ENCODE data around the gene MYOG.

MYOG gene

GRCh38 chr1:203063287-203063686, 22.5 kb downstream of the MYOG start:
- H3K27ac ChIP-seq = no peak overlapping the region
- TF ChIP-seq ZFX (IDR thresholded peaks at IDR 0.05) (no peak), CTCF (conservative IDR thresholded peaks at IDR 0.05) (no peak)

GRCh38 chr1:203060115-203060514, 25.7 kb downstream of the MYOG start:
- TF ChIP-seq ZFX (IDR thresholded peaks at IDR 0.05) (no peak), CTCF (conservative IDR thresholded peaks at IDR 0.05) (no peak)
- H3K27ac ChIP-seq = no peak overlapping the region

GRCh38 chr1:203059485-203059884, 26.3 kb downstream of the MYOG start:
- H3K27ac ChIP-seq = no peak overlapping the region
- TF ChIP-seq ZFX (IDR thresholded peaks at IDR 0.05) = no peak
- no peak for TF ChIP-seq CTCF (conservative IDR thresholded peaks at IDR 0.05)

GRCh38 chr1:203058676-203058935, 27.2 kb downstream of the MYOG start:
- H3K27ac ChIP-seq = no peak overlapping the region
- TF ChIP-seq CTCF (conservative IDR thresholded peaks at IDR 0.05) (no peak), ZFX (IDR thresholded peaks at IDR 0.05) (no peak)

- H3K27ac ChIP-seq = no peak overlapping the region
- no peak for TF ChIP-seq CTCF (conservative IDR thresholded peaks at IDR 0.05)
- TF ChIP-seq ZFX (IDR thresholded peaks at IDR 0.05) = no peak
These were observed 27.7 kb downstream of the MYOG start for GRCh38 chr1:203057911-203058675.

GRCh38 chr1:203056516-203056915, 29.3 kb downstream of the MYOG start:
- H3K27ac ChIP-seq = no peak overlapping the region
- no peak for TF ChIP-seq CTCF (conservative IDR thresholded peaks at IDR 0.05)

- no peak overlapping the region for H3K27ac ChIP-seq
- TF ChIP-seq CTCF (conservative IDR thresholded peaks at IDR 0.05) (no peak), ZFX (IDR thresholded peaks at IDR 0.05) (no peak)
These were observed 29.8 kb downstream of the MYOG start for GRCh38 chr1:203056012-203056411.
